Stomach (tissue), 4 donors: Measurements from ENCODE around the gene GNA15.

Experiments
- CTCF ChIP-seq, 7 experiments: fragments of 450-650 bp in 4 of 7; fragments of 200-600 bp in 3 of 7; sonication (generic) in 3 of 7; IDR thresholded peaks; one replicate each; pipeline ENCODE4 v1.5.1; 2016 to 2019; ENCODE audit warnings: antibody characterized with exemption in 7 of 7, control low read depth in 2 of 7, mild to moderate bottlenecking in 1 of 7
- EP300 ChIP-seq: sonication (generic); formaldehyde crosslinking; IDR thresholded peaks from one replicate; pipeline ENCODE4 v1.6.1; 2017; ENCODE audit warnings: antibody characterized with exemption
- POLR2A ChIP-seq, 4 donors: fragments of 450-650 bp; IDR thresholded peaks; one replicate each; pipeline ENCODE4 v1.6.1; 2016; ENCODE audit warnings: antibody characterized with exemption in 4 of 4, control low read depth in 2 of 4, mild to moderate bottlenecking in 1 of 4, moderate library complexity in 1 of 4
- POLR2AphosphoS5 ChIP-seq, 3 donors: sonication (generic); formaldehyde crosslinking; IDR thresholded peaks; one replicate each; pipeline ENCODE4 v1.6.1; 2016; ENCODE audit warnings: antibody characterized with exemption in 3 of 3

GRCh38 chr19:3190921-3191805 lies 55.3 kb downstream of the GNA15 start:
- no peak for TF ChIP-seq CTCF (IDR thresholded peaks at IDR 0.05)
- no peak for TF ChIP-seq POLR2A (IDR thresholded peaks at IDR 0.05)
- TF ChIP-seq EP300 = no peak
- no peak for TF ChIP-seq POLR2AphosphoS5 (IDR thresholded peaks at IDR 0.05)
